Tibial nerve (tissue), 3 donors: ENCODE data around the gene KCNAB2.

ENCODE experiments used
- POLR2A ChIP-seq, 2 donors: fragments of 450-650 bp; IDR thresholded peaks; one replicate each; pipeline ENCODE4 v1.6.1; 2017; ENCODE audit warnings: antibody characterized with exemption in 2 of 2, mild to moderate bottlenecking in 2 of 2, moderate library complexity in 2 of 2
- TF ChIP-seq, protein P1 (sequence below), 5 experiments: fragments of 200-600 bp in 3 of 5; fragments of 450-650 bp in 2 of 5; sonication (generic) in 3 of 5; IDR thresholded peaks; one replicate each; pipeline ENCODE4 v1.5.1; 2016 to 2019; ENCODE audit warnings: antibody characterized with exemption in 5 of 5, mild to moderate bottlenecking in 3 of 5, moderate library complexity in 2 of 5

- TF ChIP-seq, protein P1, sequence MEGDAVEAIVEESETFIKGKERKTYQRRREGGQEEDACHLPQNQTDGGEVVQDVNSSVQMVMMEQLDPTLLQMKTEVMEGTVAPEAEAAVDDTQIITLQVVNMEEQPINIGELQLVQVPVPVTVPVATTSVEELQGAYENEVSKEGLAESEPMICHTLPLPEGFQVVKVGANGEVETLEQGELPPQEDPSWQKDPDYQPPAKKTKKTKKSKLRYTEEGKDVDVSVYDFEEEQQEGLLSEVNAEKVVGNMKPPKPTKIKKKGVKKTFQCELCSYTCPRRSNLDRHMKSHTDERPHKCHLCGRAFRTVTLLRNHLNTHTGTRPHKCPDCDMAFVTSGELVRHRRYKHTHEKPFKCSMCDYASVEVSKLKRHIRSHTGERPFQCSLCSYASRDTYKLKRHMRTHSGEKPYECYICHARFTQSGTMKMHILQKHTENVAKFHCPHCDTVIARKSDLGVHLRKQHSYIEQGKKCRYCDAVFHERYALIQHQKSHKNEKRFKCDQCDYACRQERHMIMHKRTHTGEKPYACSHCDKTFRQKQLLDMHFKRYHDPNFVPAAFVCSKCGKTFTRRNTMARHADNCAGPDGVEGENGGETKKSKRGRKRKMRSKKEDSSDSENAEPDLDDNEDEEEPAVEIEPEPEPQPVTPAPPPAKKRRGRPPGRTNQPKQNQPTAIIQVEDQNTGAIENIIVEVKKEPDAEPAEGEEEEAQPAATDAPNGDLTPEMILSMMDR (IDR thresholded peaks at IDR 0.05): no peak
- TF ChIP-seq POLR2A (IDR thresholded peaks at IDR 0.05): no peak
Measured at GRCh38 chr1:6108937-6109614, 63.4 kb downstream of the KCNAB2 start.
